RWPE2 (cell line): ENCODE results near the gene MRPS31.

ENCODE experiments used
- ATAC-seq: fragments of 200-7000 bp; cut with Tn5 transposase; 3 replicates; pipeline ENCODE4 v1.9.1; 2021; ENCODE audit warnings: low read depth
- DNase-seq: peaks from one replicate; pipeline ENCODE4 v3.0.0-alpha.2; 2020; ENCODE audit warnings: low spot score
- H3K27ac ChIP-seq: fragments of 450-650 bp; 2 replicates; pipeline ENCODE4 v1.5.1; 2017; ENCODE audit warnings: mild to moderate bottlenecking; ENCODE audit not compliant: poor library complexity, severe bottlenecking
- H3K27me3 ChIP-seq: fragments of 250-450 bp; sonication (Bioruptor Pico); 2 replicates; pipeline ENCODE4 v1.5.1; 2021; ENCODE audit warnings: mild to moderate bottlenecking, moderate library complexity; ENCODE audit not compliant: insufficient read depth, poor library complexity, severe bottlenecking
- H3K36me3 ChIP-seq: fragments of 250-450 bp; sonication (Bioruptor Pico); 2 replicates; pipeline ENCODE4 v1.5.1; 2020; ENCODE audit warnings: low read depth, mild to moderate bottlenecking, moderate library complexity
- H3K4me1 ChIP-seq: fragments of 250-450 bp; sonication (Bioruptor Pico); 2 replicates; pipeline ENCODE4 v1.5.1; 2021; ENCODE audit warnings: mild to moderate bottlenecking, moderate library complexity; ENCODE audit not compliant: insufficient read depth, poor library complexity, severe bottlenecking
- H3K4me3 ChIP-seq: fragments of 250-450 bp; sonication (Bioruptor Pico); 2 replicates; pipeline ENCODE4 v1.5.1; 2021; ENCODE audit warnings: mild to moderate bottlenecking, moderate library complexity; ENCODE audit not compliant: severe bottlenecking
- H3K9me3 ChIP-seq: fragments of 250-450 bp; sonication (Bioruptor Pico); 2 replicates; pipeline ENCODE4 v1.5.1; 2021; ENCODE audit warnings: mild to moderate bottlenecking, moderate library complexity; ENCODE audit not compliant: severe bottlenecking
- TF ChIP-seq, protein P1 (sequence below): fragments of 450-650 bp; IDR thresholded peaks from one replicate; pipeline ENCODE4 v1.5.1; 2017; ENCODE audit warnings: mild to moderate bottlenecking, moderate library complexity; ENCODE audit not compliant: poor library complexity, severe bottlenecking

Gene MRPS31

DNA sequence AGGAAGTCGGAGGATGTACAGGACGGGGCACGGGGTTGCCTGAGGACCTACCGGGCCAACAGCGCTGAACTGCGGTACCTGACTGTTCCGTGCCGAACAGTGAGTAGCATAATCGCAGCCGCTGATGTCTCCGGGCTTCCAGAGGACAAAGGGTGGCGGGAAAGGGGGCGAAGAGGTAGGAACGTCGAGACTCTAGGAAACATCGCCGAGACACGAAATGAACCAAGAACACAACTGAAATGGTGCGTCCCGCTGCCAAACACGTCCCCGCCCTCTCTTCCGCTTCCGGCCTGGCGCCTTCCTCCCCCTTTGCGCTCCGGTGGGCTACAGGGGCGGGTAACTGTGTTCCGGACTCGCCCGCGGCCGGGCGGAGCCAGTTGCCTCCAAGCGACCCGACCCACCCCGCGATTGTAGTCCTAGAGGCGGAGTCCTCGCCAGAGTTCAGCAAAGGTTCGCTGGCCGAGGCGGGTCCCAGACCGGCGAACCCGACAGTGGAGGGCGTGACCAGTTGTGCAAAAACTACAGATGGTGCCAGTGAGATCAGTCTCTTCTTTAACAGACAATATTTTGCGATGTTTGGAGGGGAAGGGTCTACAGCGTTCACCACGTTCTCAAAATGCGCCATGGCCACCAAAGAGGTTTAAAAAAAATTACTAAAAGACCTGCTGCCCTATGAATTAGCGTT is at the start of gene MRPS31:
Gene MRPS31, minus strand, starts transcription at position 257 of the 685 bp plus-strand sequence. Its CDS starts 54 bp downstream, at position 203.
- DNase-seq (peak; percentile 94), ATAC-seq (peak; percentile 99)
- H3K4me3 ChIP-seq: peak within 1 kb of the TSS; percentile 82
- peaks cover 6% of the 10 kb centered on the region for H3K4me1 ChIP-seq
- TF ChIP-seq, protein P1, sequence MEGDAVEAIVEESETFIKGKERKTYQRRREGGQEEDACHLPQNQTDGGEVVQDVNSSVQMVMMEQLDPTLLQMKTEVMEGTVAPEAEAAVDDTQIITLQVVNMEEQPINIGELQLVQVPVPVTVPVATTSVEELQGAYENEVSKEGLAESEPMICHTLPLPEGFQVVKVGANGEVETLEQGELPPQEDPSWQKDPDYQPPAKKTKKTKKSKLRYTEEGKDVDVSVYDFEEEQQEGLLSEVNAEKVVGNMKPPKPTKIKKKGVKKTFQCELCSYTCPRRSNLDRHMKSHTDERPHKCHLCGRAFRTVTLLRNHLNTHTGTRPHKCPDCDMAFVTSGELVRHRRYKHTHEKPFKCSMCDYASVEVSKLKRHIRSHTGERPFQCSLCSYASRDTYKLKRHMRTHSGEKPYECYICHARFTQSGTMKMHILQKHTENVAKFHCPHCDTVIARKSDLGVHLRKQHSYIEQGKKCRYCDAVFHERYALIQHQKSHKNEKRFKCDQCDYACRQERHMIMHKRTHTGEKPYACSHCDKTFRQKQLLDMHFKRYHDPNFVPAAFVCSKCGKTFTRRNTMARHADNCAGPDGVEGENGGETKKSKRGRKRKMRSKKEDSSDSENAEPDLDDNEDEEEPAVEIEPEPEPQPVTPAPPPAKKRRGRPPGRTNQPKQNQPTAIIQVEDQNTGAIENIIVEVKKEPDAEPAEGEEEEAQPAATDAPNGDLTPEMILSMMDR: no peak
- peak within 1 kb of the TSS; percentile 51 for H3K27ac ChIP-seq
- H3K27me3 ChIP-seq: no peaks in the 10 kb centered on the region
- no peaks in the 10 kb centered on the region for H3K9me3 ChIP-seq
- H3K36me3 ChIP-seq: peaks cover 11% of the 10 kb centered on the region

DNA sequence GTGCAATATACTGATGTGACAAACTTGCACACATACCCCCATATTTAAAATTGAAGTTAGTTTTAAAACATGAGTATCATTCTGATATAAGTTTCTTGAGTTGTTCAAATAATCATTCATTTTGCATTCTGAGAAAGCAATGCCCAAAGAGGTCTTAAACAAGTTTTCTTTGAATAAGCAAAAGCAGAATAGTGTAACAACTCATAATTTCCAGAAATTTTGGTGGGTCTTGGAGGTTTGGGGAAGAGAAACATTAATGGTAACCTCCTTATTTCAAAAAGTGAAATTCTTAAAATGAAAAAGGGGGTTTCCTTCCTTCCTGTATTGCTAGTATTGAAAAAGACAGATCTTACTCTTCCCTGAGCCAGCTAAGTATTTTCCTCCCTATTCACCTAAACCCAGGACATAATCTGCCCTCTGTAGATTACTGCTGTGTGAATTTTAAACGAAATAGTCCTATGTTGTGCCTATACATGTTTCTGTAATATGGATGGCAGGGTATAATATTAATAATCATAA is 48.9 kb upstream of the MRPS31 start:
- TF ChIP-seq, protein P1: no peak
- Histone ChIP-seq H3K36me3 (no peaks in the 10 kb centered on the region), H3K4me1 (no peaks in the 10 kb centered on the region), H3K4me3 (no peak overlapping the region), H3K27ac (no peak overlapping the region), H3K9me3 (no peaks in the 10 kb centered on the region), H3K27me3 (no peaks in the 10 kb centered on the region)
- ATAC-seq (no peak), DNase-seq (no peak)

DNA sequence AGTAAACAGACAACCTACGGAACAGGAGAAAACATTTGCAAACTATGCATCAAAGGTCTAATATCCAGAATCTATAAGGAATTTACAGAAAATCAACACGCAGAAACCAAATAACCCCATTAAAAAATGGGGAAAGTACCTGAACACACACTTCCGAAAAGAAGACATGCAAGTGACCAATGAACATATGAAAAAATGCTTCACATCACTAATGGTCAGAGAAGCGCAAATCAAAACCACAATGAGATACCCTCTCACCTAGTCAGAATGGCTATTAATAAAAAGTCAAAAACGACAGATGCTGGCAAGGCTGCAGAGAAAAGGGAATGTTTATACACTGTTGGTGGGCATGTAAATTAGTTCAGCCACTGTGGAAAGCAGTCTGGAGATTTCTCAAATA is 47.9 kb upstream of the MRPS31 start:
- Histone ChIP-seq H3K27me3 (no peaks in the 10 kb centered on the region), H3K4me1 (no peaks in the 10 kb centered on the region), H3K4me3 (no peak overlapping the region), H3K9me3 (no peaks in the 10 kb centered on the region), H3K36me3 (no peaks in the 10 kb centered on the region), H3K27ac (no peak overlapping the region)
- no peak for DNase-seq
- ATAC-seq: no peak
- TF ChIP-seq, protein P1: no peak

DNA sequence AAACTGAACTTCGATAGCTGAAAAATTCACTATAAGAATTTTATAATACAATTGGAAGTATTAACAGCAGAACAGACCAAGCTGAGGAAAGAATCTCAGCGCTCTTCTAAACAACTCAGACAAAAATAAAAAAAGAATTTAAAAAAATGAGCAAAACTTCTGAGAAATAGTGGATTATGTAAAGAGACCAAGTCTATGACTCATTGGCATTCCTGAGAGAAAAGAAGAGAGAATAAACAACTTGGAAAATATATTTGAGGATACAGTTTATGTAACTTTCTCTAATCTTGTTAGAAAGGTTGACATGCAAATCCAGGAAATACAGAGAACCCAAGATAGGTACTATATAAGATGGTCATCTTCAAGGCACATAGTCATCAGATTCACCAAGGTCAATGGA is 43.8 kb upstream of the MRPS31 start:
- no peak overlapping the region for H3K4me3 ChIP-seq
- TF ChIP-seq, protein P1: no peak
- no peaks in the 10 kb centered on the region for H3K27me3 ChIP-seq
- no peak for DNase-seq
- H3K9me3 ChIP-seq: no peaks in the 10 kb centered on the region
- peaks cover 11% of the 10 kb centered on the region; the same call in 1 of the 2 replicates for H3K36me3 ChIP-seq
- H3K4me1 ChIP-seq: no peaks in the 10 kb centered on the region
- H3K27ac ChIP-seq: no peak overlapping the region
- ATAC-seq: no peak
